ENCODE results near the gene CEACAM6. TPM values are rescaled to one million over a fixed set of nuclear protein-coding genes. Genes with fewer than 3 reads are reported as not detected.

CEACAM6 gene
- total RNA-seq, 1 donor from 2014 or later, result not detected

DNA sequence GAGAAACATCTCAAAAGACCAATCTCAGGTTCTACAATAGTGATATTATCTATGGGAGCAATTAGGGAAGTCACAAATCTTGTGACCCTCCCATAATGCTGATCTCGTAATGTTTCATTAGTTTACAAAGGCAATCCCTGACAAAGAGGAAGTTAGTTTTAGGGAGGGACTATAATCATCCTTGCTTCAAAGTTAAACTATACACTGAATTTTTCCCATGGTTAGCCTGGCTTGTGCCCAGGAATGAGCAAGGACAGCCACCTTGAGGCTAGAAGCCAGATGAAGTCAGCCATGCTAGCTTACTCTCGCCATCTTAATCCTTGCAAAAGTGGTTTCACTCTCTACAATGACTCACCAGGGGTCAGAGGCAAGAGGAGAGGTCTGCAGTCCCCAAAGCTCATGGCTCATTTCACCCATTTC is 46.5 kb downstream of the CEACAM6 start:
- Mint-ChIP-seq H3K36me3 (no peaks in the 10 kb centered on the region), H3K4me3 (no peak overlapping the region), H3K27ac (no peak overlapping the region), H3K9me3 (peaks cover 59% of the 10 kb centered on the region), H3K27me3 (ENCODE audit: low read depth) (no peaks in the 10 kb centered on the region), H3K4me1 (no peaks in the 10 kb centered on the region)
- DNase-seq (ENCODE audit: low spot score in 2 of 2, unreplicated experiment in 2 of 2), result no peak
- TF ChIP-seq, protein P1, sequence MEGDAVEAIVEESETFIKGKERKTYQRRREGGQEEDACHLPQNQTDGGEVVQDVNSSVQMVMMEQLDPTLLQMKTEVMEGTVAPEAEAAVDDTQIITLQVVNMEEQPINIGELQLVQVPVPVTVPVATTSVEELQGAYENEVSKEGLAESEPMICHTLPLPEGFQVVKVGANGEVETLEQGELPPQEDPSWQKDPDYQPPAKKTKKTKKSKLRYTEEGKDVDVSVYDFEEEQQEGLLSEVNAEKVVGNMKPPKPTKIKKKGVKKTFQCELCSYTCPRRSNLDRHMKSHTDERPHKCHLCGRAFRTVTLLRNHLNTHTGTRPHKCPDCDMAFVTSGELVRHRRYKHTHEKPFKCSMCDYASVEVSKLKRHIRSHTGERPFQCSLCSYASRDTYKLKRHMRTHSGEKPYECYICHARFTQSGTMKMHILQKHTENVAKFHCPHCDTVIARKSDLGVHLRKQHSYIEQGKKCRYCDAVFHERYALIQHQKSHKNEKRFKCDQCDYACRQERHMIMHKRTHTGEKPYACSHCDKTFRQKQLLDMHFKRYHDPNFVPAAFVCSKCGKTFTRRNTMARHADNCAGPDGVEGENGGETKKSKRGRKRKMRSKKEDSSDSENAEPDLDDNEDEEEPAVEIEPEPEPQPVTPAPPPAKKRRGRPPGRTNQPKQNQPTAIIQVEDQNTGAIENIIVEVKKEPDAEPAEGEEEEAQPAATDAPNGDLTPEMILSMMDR (IDR thresholded peaks at IDR 0.05; ENCODE audit: unreplicated experiment), result no peak

DNA sequence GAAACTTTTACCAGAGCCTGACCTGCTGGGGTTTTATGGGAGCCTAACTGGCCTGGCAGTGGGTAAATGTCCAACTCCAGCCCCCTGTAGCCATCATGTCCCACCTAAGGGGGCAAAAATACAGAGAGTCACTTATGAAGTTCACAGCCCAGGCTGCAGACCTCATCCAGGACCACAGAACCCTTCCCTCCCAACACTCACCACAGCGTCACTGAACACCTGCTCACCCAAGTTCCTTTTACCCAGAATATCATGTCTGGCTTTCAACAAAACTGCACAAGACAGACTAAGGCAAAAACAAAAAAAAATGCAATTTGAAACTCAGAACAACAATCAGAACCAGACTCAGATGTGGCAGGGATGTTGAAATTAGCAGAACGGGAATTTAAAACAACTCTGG is 47.4 kb downstream of the CEACAM6 start:
- DNase-seq (ENCODE audit: low spot score in 2 of 2, unreplicated experiment in 2 of 2), result no peak
- TF ChIP-seq, protein P1 (IDR thresholded peaks at IDR 0.05; ENCODE audit: unreplicated experiment), result no peak
- peaks cover 54% of the 10 kb centered on the region for H3K9me3 Mint-ChIP-seq
- H3K36me3 Mint-ChIP-seq, result no peaks in the 10 kb centered on the region
- no peaks in the 10 kb centered on the region for H3K4me1 Mint-ChIP-seq
- H3K27ac Mint-ChIP-seq, result no peak overlapping the region
- no peak overlapping the region for H3K4me3 Mint-ChIP-seq
- H3K27me3 Mint-ChIP-seq (ENCODE audit: low read depth), result no peaks in the 10 kb centered on the region

DNA sequence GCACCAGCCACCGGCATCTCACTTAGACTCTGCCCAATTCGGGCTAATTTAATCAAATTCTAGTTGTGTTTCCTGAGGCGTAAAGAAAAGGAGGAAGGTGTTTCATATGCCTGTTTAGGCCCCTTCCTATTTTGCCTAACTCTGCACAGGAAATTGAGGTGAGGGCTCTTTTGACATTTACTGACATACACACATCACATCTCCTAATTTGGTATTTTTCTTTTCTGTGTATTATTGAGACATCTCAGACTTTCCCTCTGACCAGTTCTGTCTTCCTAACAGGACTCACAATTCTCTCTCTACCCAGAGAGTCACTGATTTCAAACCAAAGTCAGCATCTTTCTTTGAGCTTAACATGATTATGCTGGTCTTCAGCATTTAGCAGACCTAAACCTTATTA is 49.0 kb downstream of the CEACAM6 start:
- H3K4me3 Mint-ChIP-seq, result no peak overlapping the region
- DNase-seq (ENCODE audit: low spot score in 2 of 2, unreplicated experiment in 2 of 2), result no peak
- H3K9me3 Mint-ChIP-seq, result peaks cover 53% of the 10 kb centered on the region
- H3K27me3 Mint-ChIP-seq (ENCODE audit: low read depth), result no peaks in the 10 kb centered on the region
- H3K27ac Mint-ChIP-seq, result no peak overlapping the region
- H3K36me3 Mint-ChIP-seq, result no peaks in the 10 kb centered on the region
- H3K4me1 Mint-ChIP-seq, result no peaks in the 10 kb centered on the region
- TF ChIP-seq, protein P1 (IDR thresholded peaks at IDR 0.05; ENCODE audit: unreplicated experiment), result no peak

DNA sequence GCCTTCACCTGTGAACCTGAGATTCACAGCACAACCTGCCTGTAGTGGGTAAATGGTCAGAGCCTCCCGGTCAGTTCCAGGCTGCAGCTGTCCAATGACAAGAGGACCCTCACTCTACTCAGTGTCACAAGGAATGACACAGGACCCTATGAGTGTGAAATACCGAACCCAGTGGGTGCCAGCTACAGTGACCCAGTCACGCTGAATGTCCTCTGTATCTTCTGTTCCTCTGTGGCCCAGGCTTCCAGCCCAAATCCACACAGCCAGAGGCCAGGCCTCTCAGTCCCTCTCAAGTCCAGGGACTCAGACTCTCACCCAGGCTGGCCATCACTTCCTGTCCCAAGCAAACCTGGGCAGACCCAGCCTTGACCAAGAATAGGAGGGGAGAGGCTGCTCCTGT is 51.8 kb downstream of the CEACAM6 start:
- no peak overlapping the region for H3K27ac Mint-ChIP-seq
- TF ChIP-seq, protein P1 (IDR thresholded peaks at IDR 0.05; ENCODE audit: unreplicated experiment), result no peak
- DNase-seq (ENCODE audit: low spot score in 2 of 2, unreplicated experiment in 2 of 2), result no peak
- peaks cover 34% of the 10 kb centered on the region for H3K9me3 Mint-ChIP-seq
- H3K4me1 Mint-ChIP-seq, result no peaks in the 10 kb centered on the region
- H3K36me3 Mint-ChIP-seq, result no peaks in the 10 kb centered on the region
- no peaks in the 10 kb centered on the region for H3K27me3 Mint-ChIP-seq (ENCODE audit: low read depth)
- H3K4me3 Mint-ChIP-seq, result no peak overlapping the region

DNA sequence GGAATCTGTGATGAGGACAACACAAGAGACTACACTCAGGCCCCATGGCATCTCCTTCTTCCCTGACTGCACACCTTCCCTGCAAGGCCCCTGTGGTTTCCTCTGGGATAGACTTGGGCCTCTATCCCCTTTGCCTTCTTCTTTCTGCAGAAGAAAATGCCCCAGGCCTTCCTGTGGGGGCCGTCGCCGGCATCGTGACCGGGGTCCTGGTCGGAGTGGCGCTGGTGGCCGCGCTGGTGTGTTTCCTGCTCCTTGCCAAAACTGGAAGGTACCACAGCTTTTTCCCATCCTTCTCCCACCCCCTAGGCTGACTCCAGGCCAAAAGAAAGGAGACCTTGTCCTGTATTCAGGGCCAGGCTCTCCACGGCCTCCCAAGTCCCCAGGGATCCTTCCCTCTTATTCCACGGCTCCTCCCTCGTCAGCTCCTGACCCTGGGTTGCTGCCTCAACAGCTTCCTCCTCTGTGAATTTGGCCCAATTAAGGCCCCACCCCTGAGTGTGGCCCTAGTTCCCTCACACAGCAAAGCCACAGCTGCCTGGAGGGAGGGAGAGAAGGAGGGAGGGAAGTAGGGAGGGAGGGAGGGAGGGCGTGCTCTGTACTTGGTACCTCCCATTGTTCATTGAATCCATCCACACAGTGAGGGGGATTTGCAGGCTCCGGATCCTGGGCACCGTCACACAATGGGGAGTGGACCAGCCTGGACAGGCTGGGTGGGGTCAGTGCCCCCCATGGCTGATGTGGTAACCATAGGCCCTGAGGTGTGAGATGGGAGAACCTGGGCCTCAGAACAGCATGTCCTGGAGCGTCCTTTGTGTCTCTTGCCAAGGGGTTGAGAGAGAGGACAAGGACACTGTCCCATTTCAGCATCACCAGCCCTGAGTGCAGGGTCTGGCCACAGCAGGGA is 53.6 kb downstream of the CEACAM6 start:
- no peaks in the 10 kb centered on the region for H3K36me3 Mint-ChIP-seq

More for the DNA sequence above, 53.6 kb downstream of the CEACAM6 start:
- Mint-ChIP-seq H3K27ac (no peak overlapping the region), H3K9me3 (peaks cover 37% of the 10 kb centered on the region), H3K27me3 (ENCODE audit: low read depth) (no peaks in the 10 kb centered on the region), H3K4me1 (no peaks in the 10 kb centered on the region), H3K4me3 (no peak overlapping the region)
- DNase-seq (ENCODE audit: low spot score in 2 of 2, unreplicated experiment in 2 of 2), result no peak
- TF ChIP-seq, protein P1 (IDR thresholded peaks at IDR 0.05; ENCODE audit: unreplicated experiment), result no peak
